Chondrocyte (in vitro differentiated cells): ENCODE results near the gene SGO2. TPM values are rescaled to one million over a fixed set of nuclear protein-coding genes. Genes with fewer than 3 reads are reported as not detected.

Experiments
- DNase-seq: peaks from one replicate; pipeline ENCODE4 v3.0.0; 2021; ENCODE audit warnings: mixed read lengths, low spot score
- H3K27ac Mint-ChIP-seq: one replicate; pipeline ENCODE4 v1.8.0; 2021; ENCODE audit warnings: mild to moderate bottlenecking, moderate library complexity, mixed read lengths; ENCODE audit not compliant: unreplicated experiment
- H3K27me3 Mint-ChIP-seq: 2 replicates; pipeline ENCODE4 v1.8.0; 2021; ENCODE audit warnings: low read depth, mixed read lengths
- H3K36me3 Mint-ChIP-seq: 2 replicates; pipeline ENCODE4 v1.8.0; 2021; ENCODE audit warnings: low read depth, mixed read lengths
- H3K4me1 Mint-ChIP-seq: 2 replicates; pipeline ENCODE4 v1.8.0; 2021; ENCODE audit warnings: low read depth, mild to moderate bottlenecking, mixed read lengths
- H3K4me3 Mint-ChIP-seq: one replicate; pipeline ENCODE4 v1.8.0; 2021; ENCODE audit warnings: mild to moderate bottlenecking, moderate library complexity, mixed read lengths; ENCODE audit not compliant: unreplicated experiment
- H3K9me3 Mint-ChIP-seq: 2 replicates; pipeline ENCODE4 v1.8.0; 2021; ENCODE audit warnings: low read depth, mixed read lengths
- CTCF ChIP-seq: fragments of 200-600 bp; sonication (generic); IDR thresholded peaks from 2 replicates; pipeline ENCODE4 v1.5.0; 2021; ENCODE audit warnings: antibody characterized with exemption, mild to moderate bottlenecking, moderate library complexity
- total RNA-seq: library from RNA; stranded (reverse); gene quantifications from 3 replicates; pipeline ENCODE4 v1.2.1, GENCODE V29; 2021

SGO2 gene
- total RNA-seq, 1 donor from 2014 or later, result 5.7 TPM

DNA sequence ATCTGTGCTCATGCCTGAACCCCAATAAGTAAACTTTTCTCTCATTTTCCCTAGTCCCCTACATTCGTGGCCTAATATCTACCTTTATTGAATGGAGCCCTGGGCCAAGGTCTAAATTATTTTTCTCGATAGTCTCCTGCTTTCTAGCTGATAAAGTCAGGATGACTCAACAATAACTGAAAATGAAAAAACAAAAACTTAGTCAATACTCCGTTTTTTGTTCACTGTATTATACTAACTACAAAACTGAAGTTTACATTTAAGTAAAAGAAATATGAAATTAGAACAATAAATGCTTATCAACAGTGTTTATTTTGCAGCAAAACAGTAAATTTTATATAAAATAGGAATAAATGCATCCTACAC lies 92.0 kb downstream of the SGO2 start:
- no peak for TF ChIP-seq CTCF
- H3K27ac Mint-ChIP-seq, result no peak overlapping the region

DNA sequence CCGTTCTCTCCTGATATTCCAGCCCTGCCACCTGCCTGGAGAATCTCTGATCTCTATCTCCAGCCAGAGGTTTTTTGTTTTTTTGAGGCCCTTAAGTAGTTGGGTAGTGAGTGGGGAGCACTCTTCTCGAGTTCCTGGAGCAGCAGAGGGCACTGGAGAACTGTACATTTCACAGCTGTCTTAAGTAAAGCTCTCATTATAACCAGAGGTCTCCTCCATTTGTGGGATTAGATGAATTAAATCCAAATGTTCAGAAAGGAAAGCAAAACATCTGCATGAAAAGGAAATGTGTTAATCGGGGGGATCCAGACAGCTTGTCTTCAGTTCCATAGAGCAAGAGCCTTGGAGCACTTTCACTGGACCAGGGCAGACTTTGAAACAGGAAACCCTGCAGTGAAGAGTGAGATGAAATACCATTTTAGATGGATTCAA lies 92.6 kb downstream of the SGO2 start:
- H3K27ac Mint-ChIP-seq, result no peak overlapping the region
- H3K36me3 Mint-ChIP-seq, result no peaks in the 10 kb centered on the region
- peaks cover 30% of the 10 kb centered on the region for H3K4me1 Mint-ChIP-seq
- TF ChIP-seq CTCF, result peak; percentile 72
- DNase-seq, result no peak
- no peak overlapping the region for H3K4me3 Mint-ChIP-seq
- no peaks in the 10 kb centered on the region for H3K27me3 Mint-ChIP-seq
- no peaks in the 10 kb centered on the region for H3K9me3 Mint-ChIP-seq

More for the DNA sequence above, 92.0 kb downstream of the SGO2 start:
- H3K4me1 Mint-ChIP-seq, result peaks cover 30% of the 10 kb centered on the region
- H3K4me3 Mint-ChIP-seq, result no peak overlapping the region
- no peaks in the 10 kb centered on the region for H3K9me3 Mint-ChIP-seq
- H3K36me3 Mint-ChIP-seq, result no peaks in the 10 kb centered on the region
- no peak for DNase-seq
- no peaks in the 10 kb centered on the region for H3K27me3 Mint-ChIP-seq

DNA sequence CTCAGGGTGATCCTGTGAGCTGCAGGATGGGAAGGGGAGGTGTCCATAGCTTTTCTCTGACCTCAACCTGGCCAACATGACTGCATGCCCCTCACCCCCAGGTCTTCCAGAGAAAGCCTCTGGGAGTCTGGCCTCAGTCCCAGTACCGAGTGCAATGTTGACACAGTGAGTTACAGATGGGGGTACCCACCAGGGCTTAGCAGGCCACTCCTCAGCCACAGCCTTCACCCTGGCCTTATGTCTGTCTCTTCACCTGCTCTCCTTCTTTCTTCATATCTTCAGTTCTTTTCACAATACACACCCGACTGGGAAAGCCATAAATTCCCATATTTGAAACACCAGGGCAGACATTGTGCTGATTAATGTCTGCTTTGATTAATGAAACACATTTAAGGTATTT lies 93.3 kb downstream of the SGO2 start:
- no peaks in the 10 kb centered on the region for H3K27me3 Mint-ChIP-seq
- H3K27ac Mint-ChIP-seq, result no peak overlapping the region
- DNase-seq, result no peak
- no peaks in the 10 kb centered on the region for H3K36me3 Mint-ChIP-seq
- H3K4me3 Mint-ChIP-seq, result no peak overlapping the region
- no peak for TF ChIP-seq CTCF
- H3K9me3 Mint-ChIP-seq, result no peaks in the 10 kb centered on the region
- H3K4me1 Mint-ChIP-seq, result peaks cover 27% of the 10 kb centered on the region

DNA sequence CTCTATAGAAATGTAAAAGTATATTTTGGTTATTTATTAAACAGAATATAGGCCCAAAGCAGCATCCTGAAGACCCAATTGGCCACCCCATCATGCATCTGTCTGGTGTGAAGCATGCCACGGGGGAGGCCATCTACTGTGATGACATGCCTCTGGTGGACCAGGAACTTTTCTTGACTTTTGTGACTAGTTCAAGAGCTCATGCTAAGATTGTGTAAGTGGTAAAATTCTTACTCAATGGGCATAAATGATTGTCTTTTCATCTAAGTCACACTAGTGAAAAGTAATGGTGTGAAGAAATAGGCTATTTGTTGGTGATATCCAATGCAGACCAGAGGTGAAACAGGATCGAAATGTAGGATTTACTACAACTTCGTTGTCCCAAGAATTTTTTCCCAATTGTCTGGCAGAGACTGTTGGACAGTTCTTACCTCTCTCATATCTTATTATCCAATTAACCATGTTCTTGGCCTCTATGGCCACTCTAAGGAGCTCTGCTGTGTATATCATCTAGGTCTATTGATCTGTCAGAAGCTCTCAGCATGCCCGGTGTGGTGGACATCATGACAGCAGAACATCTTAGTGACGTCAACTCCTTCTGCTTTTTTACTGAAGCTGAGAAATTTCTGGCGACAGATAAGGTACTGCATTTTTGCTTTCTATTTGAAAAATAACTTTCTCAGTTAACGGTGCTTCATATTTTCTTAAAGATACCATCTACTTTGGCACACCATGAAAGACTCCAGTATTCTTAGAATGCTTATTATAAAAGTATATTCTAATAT lies 94.8 kb downstream of the SGO2 start:
- no peak for DNase-seq
- TF ChIP-seq CTCF, result no peak
- Mint-ChIP-seq H3K27ac (no peak overlapping the region), H3K4me3 (no peak overlapping the region), H3K4me1 (peaks cover 28% of the 10 kb centered on the region), H3K36me3 (no peaks in the 10 kb centered on the region), H3K9me3 (no peaks in the 10 kb centered on the region), H3K27me3 (no peaks in the 10 kb centered on the region)

GRCh38 chr2:200622106-200622505 lies 96.1 kb downstream of the SGO2 start:
- Mint-ChIP-seq H3K4me1 (peaks cover 32% of the 10 kb centered on the region), H3K4me3 (no peak overlapping the region), H3K27ac (no peak overlapping the region), H3K27me3 (no peaks in the 10 kb centered on the region), H3K36me3 (no peaks in the 10 kb centered on the region), H3K9me3 (no peaks in the 10 kb centered on the region)
- TF ChIP-seq CTCF, result no peak
- DNase-seq, result no peak
